GM19324 (cell line): ENCODE data around the gene EFNA3.
A peak's percentile ranks its signal among the peaks of the same experiment; 100 is the strongest.

ENCODE experiments used
- ATAC-seq: cut with Tn5 transposase; IDR thresholded peaks from one replicate; pipeline ENCODE4 v1.9.1; 2021; ENCODE audit warnings: mild to moderate bottlenecking, moderate library complexity; ENCODE audit not compliant: unreplicated experiment, low FRiP score

The EFNA3 gene

GRCh38 chr1:155082301-155083051 is 3.8 kb downstream of the EFNA3 start:
- ATAC-seq = no peak

DNA sequence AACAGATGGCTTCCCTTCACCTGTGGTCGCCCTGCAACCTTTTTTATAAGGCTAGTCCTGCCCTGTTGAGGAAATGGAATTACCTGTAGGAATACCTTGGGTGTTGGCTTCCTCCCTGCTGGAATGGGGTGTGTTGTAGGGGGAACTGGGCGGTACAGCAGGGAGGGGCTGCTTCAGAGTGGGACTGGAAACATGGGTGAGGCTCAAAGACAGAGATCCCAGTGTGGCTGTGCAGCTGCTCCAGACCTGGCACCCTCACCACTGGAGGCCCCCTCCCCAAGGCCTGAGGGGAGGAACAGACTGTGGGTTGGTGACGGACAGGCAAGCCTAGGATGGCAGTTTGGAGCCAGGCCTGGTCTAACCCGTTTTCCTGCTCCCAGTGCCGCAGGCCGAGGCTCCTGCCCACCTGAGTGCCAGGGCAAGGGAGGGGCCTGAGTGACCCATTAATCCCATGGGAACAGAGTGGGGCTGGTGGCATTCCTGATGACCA is 4.5 kb downstream of the EFNA3 start:
- no peak for ATAC-seq

DNA sequence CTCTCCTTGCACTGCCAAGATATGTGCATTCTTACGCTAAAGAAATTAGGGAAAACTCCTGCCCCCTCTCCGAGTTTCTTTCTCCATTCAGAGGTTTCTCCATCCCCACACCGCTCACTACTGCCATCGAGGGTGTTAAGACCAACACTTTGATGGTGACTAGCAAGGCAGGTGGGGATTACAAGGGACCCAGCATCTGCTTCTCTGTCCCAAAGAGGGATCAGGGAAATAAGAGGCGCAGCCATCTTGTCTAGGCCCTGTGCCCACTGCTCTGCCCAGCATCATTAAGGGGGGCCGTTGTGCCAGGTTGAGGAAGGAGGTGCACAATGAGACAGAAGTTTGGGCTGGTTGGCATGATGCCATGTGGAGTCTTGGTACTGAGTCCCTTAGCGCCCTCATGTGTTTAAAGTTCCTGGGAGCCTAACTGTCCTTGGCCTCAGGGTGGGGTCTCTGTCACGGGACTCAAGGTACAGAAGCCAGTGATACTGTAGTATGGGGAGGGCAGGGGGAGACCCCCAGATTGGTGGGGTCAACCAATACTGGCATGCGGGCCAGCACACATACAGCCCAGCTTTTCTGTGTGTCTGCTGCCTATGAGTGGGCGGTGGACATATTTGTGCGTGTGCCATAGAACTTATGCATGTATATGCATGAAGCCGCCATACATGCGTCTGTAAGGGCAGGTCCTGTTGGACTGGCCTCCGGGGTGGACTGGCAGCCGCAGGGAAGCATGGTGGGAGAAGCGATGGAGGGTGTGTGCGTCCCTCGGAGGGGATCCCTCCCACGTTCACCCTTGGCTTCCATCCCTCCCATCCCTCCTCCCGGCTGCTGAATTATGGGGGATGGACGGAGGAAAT is 5.5 kb downstream of the EFNA3 start:
- ATAC-seq = peak; percentile 1

GRCh38 chr1:155084722-155085503 is 6.3 kb downstream of the EFNA3 start:
- ATAC-seq = peak; percentile 79

GRCh38 chr1:155085504-155086127 is 7.0 kb downstream of the EFNA3 start:
- no peak for ATAC-seq

DNA sequence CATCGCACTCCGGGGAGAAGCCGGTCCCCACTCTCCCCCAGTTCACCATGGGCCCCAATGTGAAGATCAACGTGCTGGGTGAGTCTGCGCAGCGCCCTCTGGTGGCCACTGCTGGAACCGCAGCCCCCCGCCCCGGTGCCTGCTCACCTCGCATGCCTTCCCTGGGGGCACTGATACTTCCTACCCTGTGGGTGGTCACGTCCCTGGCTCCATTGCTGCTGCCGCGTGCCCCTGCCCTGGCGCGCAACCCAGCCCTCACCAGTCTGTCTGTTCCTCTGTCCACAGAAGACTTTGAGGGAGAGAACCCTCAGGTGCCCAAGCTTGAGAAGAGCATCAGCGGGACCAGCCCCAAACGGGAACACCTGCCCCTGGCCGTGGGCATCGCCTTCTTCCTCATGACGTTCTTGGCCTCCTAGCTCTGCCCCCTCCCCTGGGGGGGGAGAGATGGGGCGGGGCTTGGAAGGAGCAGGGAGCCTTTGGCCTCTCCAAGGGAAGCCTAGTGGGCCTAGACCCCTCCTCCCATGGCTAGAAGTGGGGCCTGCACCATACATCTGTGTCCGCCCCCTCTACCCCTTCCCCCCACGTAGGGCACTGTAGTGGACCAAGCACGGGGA is 7.6 kb downstream of the EFNA3 start:
- ATAC-seq = no peak

DNA sequence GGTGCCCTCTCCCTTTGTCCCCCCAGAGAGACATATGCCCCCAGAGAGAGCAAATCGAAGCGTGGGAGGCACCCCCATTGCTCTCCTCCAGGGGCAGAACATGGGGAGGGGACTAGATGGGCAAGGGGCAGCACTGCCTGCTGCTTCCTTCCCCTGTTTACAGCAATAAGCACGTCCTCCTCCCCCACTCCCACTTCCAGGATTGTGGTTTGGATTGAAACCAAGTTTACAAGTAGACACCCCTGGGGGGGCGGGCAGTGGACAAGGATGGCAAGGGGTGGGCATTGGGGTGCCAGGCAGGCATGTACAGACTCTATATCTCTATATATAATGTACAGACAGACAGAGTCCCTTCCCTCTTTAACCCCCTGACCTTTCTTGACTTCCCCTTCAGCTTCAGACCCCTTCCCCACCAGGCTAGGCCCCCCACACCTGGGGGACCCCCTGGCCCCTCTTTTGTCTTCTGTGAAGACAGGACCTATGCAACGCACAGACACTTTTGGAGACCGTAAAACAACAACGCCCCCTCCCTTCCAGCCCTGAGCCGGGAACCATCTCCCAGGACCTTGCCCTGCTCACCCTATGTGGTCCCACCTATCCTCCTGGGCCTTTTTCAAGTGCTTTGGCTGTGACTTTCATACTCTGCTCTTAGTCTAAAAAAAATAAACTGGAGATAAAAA is 8.4 kb downstream of the EFNA3 start:
- no peak for ATAC-seq

DNA sequence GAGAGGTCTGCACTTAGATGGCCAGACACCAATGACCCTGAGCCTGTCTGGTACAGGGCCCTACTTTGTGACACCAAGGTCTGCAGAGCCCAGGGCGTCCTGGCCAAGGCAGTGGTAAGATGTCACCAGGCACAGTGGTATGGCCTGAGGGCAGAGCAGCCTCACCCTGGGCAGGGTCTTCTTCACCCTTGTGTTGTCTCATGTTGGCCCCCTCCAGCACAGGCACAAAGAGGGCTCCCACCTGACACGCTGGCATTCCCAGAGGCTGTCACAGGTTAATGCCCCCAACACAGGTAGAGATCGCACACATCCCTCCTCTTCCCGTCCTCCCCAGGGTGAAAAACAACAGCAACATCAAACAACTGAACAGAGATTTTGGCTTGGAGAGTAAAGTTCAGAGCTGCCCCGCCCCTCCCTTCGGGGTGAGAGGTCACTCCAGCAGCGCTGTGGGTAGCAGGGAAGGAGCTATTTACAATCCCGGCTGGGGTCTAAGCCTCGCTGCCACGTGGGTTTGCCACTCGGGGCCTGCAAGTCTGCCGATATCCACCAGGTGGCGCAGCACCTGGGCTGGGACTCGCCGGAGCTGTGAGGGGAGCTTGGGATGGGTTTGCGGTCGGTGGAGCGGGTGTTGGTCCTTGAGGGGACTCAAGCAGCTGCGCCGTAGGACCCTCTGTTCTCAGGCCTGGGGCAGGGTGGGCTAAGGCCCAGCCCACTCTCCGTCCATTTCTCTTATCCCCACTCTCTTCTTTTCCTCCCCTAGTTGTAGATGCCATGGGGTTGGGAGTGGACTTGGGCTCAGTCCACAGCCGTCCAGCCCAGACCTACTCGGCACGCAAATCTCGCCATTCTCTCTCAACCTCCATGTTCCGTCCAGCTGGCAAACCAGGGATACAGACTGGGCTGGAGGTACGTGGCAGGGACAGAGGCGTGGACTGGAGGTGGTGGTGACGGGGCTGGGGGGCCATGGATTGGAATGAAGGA is 12.7 kb downstream of the EFNA3 start:
- no peak for ATAC-seq

GRCh38 chr1:155092131-155092530 is 13.5 kb downstream of the EFNA3 start:
- ATAC-seq = no peak

GRCh38 chr1:155092641-155093040 is 14.0 kb downstream of the EFNA3 start:
- no peak for ATAC-seq

GRCh38 chr1:155093911-155094621 is 15.4 kb downstream of the EFNA3 start:
- ATAC-seq = no peak

GRCh38 chr1:155094622-155094948 is 15.9 kb downstream of the EFNA3 start:
- no peak for ATAC-seq

DNA sequence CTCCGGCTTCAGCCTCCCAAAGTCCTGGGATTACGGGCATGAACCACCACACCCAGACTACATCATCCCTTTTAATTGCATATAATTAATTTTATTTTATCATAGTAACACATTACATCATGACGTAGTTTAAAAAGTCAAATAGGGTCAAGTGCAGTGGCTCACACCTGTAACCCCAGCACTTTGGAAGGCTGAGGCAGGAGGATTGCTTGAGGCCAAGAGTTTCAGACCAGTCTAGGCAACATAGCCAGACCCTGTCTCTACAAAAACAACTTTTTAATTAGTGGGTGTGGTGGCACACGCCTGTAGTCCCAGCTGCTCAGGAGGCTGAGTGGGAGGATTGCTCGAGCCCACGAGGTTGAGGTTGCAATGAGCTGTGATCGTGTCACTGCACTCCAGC is 20.7 kb downstream of the EFNA3 start:
- no peak for ATAC-seq

DNA sequence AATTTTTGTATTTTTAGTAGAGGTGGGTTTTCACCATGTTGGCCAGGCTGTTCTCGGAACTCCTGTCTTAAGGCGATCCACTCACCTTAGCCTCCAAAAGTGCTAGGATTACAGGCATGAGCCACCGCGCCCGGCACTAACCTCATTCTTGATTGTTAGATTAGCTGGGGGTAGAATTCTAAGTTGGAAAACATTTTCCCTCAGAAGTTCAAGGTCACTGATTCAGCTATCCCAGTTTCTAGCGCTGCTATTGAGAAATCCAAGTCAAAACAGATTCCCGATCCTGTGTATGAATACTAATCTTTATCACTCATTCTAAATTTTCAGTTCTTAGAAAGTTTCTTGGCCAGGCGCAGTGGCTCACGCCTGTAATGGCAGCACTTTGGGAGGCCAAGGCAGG is 24.7 kb downstream of the EFNA3 start:
- ATAC-seq = no peak

GRCh38 chr1:155104605-155105534 is 26.2 kb downstream of the EFNA3 start:
- no peak for ATAC-seq

- ATAC-seq = no peak
These were observed 27.0 kb downstream of the EFNA3 start for GRCh38 chr1:155105604-155106011.

GRCh38 chr1:155106862-155107261 is 28.2 kb downstream of the EFNA3 start:
- no peak for ATAC-seq
